NT2/D1 (cell line): ENCODE measurements around the gene GCNT1.

ENCODE experiments used
- SUZ12 ChIP-seq: IDR thresholded peaks from 2 replicates; pipeline ENCODE4 v1.6.1; 2011; ENCODE audit not compliant: insufficient read length, insufficient read depth; ENCODE audit errors: extremely low read depth
- YY1 ChIP-seq: IDR thresholded peaks from 2 replicates; pipeline ENCODE4 v1.6.1; 2011; ENCODE audit not compliant: insufficient read length, insufficient read depth
- ZNF274 ChIP-seq: IDR thresholded peaks from 2 replicates; pipeline ENCODE4 v1.6.1; 2011; ENCODE audit warnings: mild to moderate bottlenecking, low read depth, low read length

DNA sequence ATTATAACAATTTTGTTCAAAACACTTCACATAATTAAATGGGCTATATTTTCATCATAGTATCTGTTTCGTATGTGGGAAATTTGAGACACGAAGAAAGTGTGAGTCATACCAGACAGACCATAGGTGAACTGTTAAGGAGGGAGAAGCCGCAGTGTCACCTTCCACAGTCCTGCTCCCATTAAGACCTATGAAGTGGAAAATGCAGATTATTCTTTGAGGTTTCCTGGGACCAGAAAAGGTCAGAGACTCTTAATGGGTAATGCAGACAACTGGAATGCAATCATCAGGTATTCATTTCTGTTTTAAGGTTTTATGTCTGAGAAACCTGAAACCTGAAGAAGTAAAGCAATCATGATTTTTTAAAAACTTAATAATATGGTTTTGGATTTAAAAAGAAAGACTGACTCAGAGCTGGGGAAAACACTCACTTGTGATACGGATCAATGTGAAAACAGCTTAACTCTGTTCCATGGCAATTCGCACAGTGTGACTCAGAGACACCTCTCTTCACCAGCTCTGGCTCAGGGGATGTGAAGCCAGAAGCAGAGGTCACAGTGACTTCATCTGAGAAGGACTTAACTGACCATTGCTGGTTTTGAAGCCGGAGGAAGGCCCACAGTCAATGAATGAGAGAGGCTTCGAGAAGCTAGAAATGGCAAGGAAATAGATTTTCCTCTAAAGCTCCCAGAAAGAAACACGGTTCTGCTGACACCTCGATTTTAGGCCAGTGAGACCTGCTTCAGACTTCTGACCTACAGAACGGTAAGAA is 17.2 kb upstream of the GCNT1 start:
- TF ChIP-seq YY1 (no peak), ZNF274 (no peak), SUZ12 (no peak)
